ENCODE results near the gene RIF1. TPM values are rescaled to one million over a fixed set of nuclear protein-coding genes. Genes with fewer than 3 reads are reported as not detected.
"Not testable (repeated sequence)": the region's sequence is repeated elsewhere in the genome, so short reads cannot be mapped to it uniquely, and the experiment has no call there.

Gene RIF1
- total and polyA plus RNA-seq, 7 donors, result 1.8 to 38.2 (median 31.3) TPM

DNA sequence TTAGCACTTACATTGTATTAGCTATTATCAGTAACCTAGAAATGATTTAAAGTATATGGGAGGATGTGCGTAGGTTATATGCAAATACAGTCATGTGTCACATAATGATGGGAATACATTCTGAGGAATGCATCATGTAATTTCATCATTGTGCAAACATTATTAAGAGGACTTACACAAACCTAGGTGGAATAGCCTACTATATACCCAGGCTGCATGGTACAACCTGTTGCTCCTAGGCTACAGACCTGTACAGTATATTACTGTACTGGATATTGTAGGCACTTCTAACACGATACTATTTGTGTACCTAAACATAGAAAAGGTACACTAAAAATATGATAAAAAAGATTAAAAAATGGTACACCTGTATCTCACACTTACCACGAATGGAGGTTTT lies 7.9 kb downstream of the RIF1 start:
- Histone ChIP-seq H3K4me3 (no peak overlapping the region), H3K27me3 (no peaks in the 10 kb centered on the region), H3K9me3 (no peaks in the 10 kb centered on the region), H3K27ac (no peak overlapping the region), H3K4me1 (peaks cover 0 to 2% (median 0%) of the 10 kb centered on the region in 4 donors), H3K36me3 (peaks cover 13 to 96% (median 32%) of the 10 kb centered on the region in 4 donors)
- TF ChIP-seq EP300 (IDR thresholded peaks at IDR 0.05) (no peak), POLR2A (IDR thresholded peaks at IDR 0.05) (no peak), POLR2AphosphoS5 (IDR thresholded peaks at IDR 0.05) (no peak)
- TF ChIP-seq, protein P1, sequence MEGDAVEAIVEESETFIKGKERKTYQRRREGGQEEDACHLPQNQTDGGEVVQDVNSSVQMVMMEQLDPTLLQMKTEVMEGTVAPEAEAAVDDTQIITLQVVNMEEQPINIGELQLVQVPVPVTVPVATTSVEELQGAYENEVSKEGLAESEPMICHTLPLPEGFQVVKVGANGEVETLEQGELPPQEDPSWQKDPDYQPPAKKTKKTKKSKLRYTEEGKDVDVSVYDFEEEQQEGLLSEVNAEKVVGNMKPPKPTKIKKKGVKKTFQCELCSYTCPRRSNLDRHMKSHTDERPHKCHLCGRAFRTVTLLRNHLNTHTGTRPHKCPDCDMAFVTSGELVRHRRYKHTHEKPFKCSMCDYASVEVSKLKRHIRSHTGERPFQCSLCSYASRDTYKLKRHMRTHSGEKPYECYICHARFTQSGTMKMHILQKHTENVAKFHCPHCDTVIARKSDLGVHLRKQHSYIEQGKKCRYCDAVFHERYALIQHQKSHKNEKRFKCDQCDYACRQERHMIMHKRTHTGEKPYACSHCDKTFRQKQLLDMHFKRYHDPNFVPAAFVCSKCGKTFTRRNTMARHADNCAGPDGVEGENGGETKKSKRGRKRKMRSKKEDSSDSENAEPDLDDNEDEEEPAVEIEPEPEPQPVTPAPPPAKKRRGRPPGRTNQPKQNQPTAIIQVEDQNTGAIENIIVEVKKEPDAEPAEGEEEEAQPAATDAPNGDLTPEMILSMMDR (IDR thresholded peaks at IDR 0.05), result no peak
- 80 to 90% methylated on average over 3 of the region's 3 CpGs for WGBS, 2 donors
- DNase-seq, result no peak
- intact Hi-C loops (cut with DNase I), result no loop called here

DNA sequence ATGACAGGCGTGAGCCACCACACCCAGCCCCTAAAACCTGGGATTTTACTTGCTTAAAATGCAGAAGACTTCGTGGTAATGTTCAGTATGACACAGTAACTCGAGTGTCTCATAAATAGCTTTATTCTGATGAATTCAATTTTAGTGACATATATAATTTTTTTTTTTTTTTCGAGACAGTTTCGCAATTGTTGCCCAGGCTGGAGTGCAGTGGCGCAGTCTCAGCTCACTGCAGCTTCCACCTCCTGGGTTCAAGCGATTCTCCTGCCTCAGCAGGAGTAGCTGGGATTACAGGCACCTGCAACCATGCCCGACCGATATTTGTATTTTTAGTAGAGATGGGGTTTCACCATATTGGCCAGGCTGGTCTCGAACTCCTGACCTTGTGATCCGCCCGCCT lies 12.0 kb downstream of the RIF1 start:
- not testable (repeated sequence) for H3K9me3 ChIP-seq, H3K27ac ChIP-seq, H3K27me3 ChIP-seq, H3K4me3 ChIP-seq, H3K4me1 ChIP-seq, DNase-seq
- peaks cover 17 to 84% (median 22%) of the 10 kb centered on the region in 4 donors for H3K36me3 ChIP-seq
- 95 to 97% methylated on average over 12 of the region's 12 CpGs for WGBS, 2 donors
- intact Hi-C loops (cut with DNase I), result loop anchor here (5.0 kb wide), 1 partner anchor 149 kb away; no protein-coding TSS in a partner anchor

DNA sequence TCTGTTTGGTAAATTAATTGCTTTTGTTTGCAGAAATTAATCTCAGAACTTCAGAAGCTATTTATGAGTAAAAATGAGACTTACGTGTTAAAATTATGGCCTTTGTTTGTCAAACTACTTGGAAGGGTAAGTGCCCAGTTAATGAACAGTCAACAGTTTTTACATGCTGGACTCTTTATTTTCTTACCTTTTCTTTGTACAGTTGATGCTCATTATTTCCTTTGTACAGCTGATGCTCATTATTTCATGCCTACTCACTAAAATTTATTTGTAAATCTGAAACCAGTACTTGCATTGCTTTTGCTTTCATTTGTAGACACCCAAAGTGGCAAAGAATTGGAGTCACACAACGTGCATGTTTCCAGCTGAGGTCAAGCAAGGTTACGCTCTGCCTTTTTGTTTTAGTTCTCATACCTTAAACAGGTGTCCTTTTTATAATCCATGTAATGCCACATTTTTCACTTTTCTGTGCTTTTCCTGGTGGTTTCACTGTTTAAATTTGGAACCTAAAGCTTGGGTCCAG lies 13.3 kb downstream of the RIF1 start:
- H3K27ac ChIP-seq, result no peak overlapping the region
- no peak for DNase-seq
- no peaks in the 10 kb centered on the region for H3K9me3 ChIP-seq
- H3K27me3 ChIP-seq, result no peaks in the 10 kb centered on the region
- H3K4me3 ChIP-seq, result no peak overlapping the region
- intact Hi-C loops (cut with DNase I), result loop anchor here (5.0 kb wide), 1 partner anchor 151 kb away; no protein-coding TSS in a partner anchor
- 72 to 74% methylated on average over 3 of the region's 3 CpGs for WGBS, 2 donors
- TF ChIP-seq POLR2AphosphoS5 (IDR thresholded peaks at IDR 0.05), result no peak
- TF ChIP-seq, protein P1 (IDR thresholded peaks at IDR 0.05), result no peak
- no peak for TF ChIP-seq POLR2A (IDR thresholded peaks at IDR 0.05)
- no peaks in the 10 kb centered on the region for H3K4me1 ChIP-seq
- H3K36me3 ChIP-seq, result peaks cover 17 to 72% (median 21%) of the 10 kb centered on the region in 4 donors

DNA sequence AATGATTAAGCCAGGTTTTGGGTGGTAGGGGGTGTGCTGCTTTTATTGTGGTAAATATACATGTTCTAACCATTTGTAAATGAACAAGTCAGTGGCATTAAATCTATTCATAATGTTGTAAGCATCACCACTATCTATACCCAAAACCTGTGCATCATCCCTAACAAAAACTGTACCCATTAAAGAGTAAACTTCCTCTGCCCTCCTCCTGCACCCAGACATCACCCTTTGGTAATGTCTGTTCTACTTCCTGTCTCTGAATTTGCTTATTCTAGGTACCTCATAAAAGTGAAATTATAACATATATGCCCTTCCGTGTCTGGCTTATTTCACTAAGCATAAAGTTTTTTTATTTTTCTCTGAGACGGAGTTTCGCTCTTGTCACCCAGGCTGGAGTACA lies 14.1 kb downstream of the RIF1 start:
- Histone ChIP-seq H3K4me1 (no peaks in the 10 kb centered on the region), H3K27ac (no peak overlapping the region), H3K9me3 (no peaks in the 10 kb centered on the region), H3K36me3 (peaks cover 17 to 70% (median 22%) of the 10 kb centered on the region in 4 donors), H3K4me3 (no peak overlapping the region), H3K27me3 (no peaks in the 10 kb centered on the region)
- no peak for DNase-seq
- TF ChIP-seq POLR2AphosphoS5 (IDR thresholded peaks at IDR 0.05), result no peak
- TF ChIP-seq, protein P1 (IDR thresholded peaks at IDR 0.05), result no peak
- no peak for TF ChIP-seq POLR2A (IDR thresholded peaks at IDR 0.05)
- TF ChIP-seq EP300 (IDR thresholded peaks at IDR 0.05), result no peak
- 64 to 69% methylated on average over 3 of the region's 3 CpGs for WGBS, 2 donors
- intact Hi-C loops (cut with DNase I), result loop anchor here (5.0 kb wide), 1 partner anchor 151 kb away; no protein-coding TSS in a partner anchor

DNA sequence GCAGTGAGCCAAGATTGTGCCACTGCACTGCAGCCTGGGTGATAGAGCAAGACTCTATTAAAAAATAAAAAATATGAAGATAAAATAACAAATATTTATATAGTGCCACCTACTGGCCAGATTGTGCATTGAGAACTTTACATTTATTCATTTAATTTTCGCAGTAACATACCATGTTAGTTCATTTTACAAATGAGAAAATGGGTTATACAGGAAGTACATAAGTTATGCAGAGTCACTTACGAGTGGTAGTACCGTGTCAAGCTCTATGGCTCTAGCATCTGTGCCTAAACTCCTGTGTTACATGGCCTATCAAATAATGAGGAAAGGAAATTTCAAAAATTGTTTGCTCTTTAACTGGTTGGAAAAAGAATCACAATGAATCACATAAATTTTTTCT lies 27.9 kb downstream of the RIF1 start:
- DNase-seq, result no peak
- no peaks in the 10 kb centered on the region for H3K9me3 ChIP-seq
- no peaks in the 10 kb centered on the region for H3K4me1 ChIP-seq
- TF ChIP-seq EP300 (IDR thresholded peaks at IDR 0.05), result no peak
- no peak for TF ChIP-seq POLR2A (IDR thresholded peaks at IDR 0.05)
- no peak for TF ChIP-seq POLR2AphosphoS5 (IDR thresholded peaks at IDR 0.05)
- TF ChIP-seq, protein P1 (IDR thresholded peaks at IDR 0.05), result peak in 3 of 4 experiments; percentile 22 to 75 (median 28)
- WGBS, 2 donors, result 41 to 49% methylated on average over 3 of the region's 3 CpGs
- H3K36me3 ChIP-seq, result peaks cover 16 to 99% (median 35%) of the 10 kb centered on the region in 4 donors
- intact Hi-C loops (cut with DNase I), result no loop called here
- no peaks in the 10 kb centered on the region for H3K27me3 ChIP-seq
- no peak overlapping the region for H3K4me3 ChIP-seq
- no peak overlapping the region for H3K27ac ChIP-seq

Measured in sigmoid colon (tissue), 7 donors.